HepG2 (cell line): ENCODE measurements around the gene CCDC142. TPM values are rescaled to one million over a fixed set of nuclear protein-coding genes. Genes with fewer than 3 reads are reported as not detected.

Source experiments
- AHR ChIP-seq: IDR thresholded peaks from 2 replicates; pipeline ENCODE4 v1.6.1; 2018; ENCODE audit warnings: missing genetic modification reagents, missing compliant biosample characterization
- ARNT2 ChIP-seq: sonication (generic); formaldehyde crosslinking; IDR thresholded peaks from 2 replicates; pipeline ENCODE4 v1.8.0; 2022; ENCODE audit warnings: mild to moderate bottlenecking, low read depth, missing genetic modification reagents, moderate library complexity
- FOXC1 ChIP-seq: sonication (generic); formaldehyde crosslinking; IDR thresholded peaks from 2 replicates; pipeline ENCODE4 v1.8.0; 2022; ENCODE audit warnings: mild to moderate bottlenecking, missing genetic modification reagents, borderline replicate concordance
- GABPA ChIP-seq, 2 experiments: IDR thresholded peaks; 2 replicates each; pipeline ENCODE4 v1.6.1; 2011 to 2016; ENCODE audit warnings: low read depth in 2 of 2, low read length in 1 of 2, missing biosample characterization in 1 of 2, missing genetic modification characterization in 1 of 2
- KMT2A ChIP-seq: sonication (generic); formaldehyde crosslinking; IDR thresholded peaks from 2 replicates; pipeline ENCODE4 v1.4.0; 2020; ENCODE audit warnings: missing genetic modification reagents
- MBNL3 ChIP-seq: fragments of 250-450 bp; sonication (Bioruptor Pico); conservative IDR thresholded peaks from 2 replicates; pipeline ENCODE4 v1.8.0; 2022; ENCODE audit warnings: mild to moderate bottlenecking, inconsistent platforms
- PAF1 ChIP-seq: IDR thresholded peaks from 2 replicates; pipeline ENCODE4 v1.6.1; 2016; ENCODE audit warnings: missing genetic modification reagents, missing compliant biosample characterization
- SOX5 ChIP-seq: IDR thresholded peaks from 2 replicates; pipeline ENCODE4 v1.6.1; 2016; ENCODE audit warnings: borderline replicate concordance
- ZBTB1 ChIP-seq: sonication (generic); formaldehyde crosslinking; IDR thresholded peaks from 2 replicates; pipeline ENCODE4 v1.4.0; 2020; ENCODE audit warnings: missing genetic modification reagents, borderline replicate concordance
- ZNF12 ChIP-seq: sonication (generic); formaldehyde crosslinking; IDR thresholded peaks from 2 replicates; pipeline ENCODE4 v1.5.0; 2020; ENCODE audit warnings: missing genetic modification reagents
- ZNF205 ChIP-seq: IDR thresholded peaks from 2 replicates; pipeline ENCODE4 v1.6.1; 2018; ENCODE audit warnings: missing biosample characterization, missing genetic modification reagents
- ZNF550 ChIP-seq: sonication (generic); formaldehyde crosslinking; IDR thresholded peaks from 2 replicates; pipeline ENCODE4 v1.4.0; 2020; ENCODE audit warnings: mild to moderate bottlenecking, missing genetic modification reagents, borderline replicate concordance
- ZNF607 ChIP-seq: sonication (generic); formaldehyde crosslinking; IDR thresholded peaks from 2 replicates; pipeline ENCODE4 v1.5.1; 2020; ENCODE audit warnings: missing genetic modification reagents, mild to moderate bottlenecking, borderline replicate concordance
- polyA plus RNA-seq, 8 experiments: library from polyadenylated mRNA; depleted of rRNA in 3 of 8; stranded (reverse) in 7 of 8; unstranded in 1 of 8; fragments of >200 nt; fragmentation: Illumina TruSeq in 4 of 8; extraction: Trizol in 4 of 8; gene quantifications; 2 replicates each; pipeline versions ENCODE4 v1.2.1 to v1.2.3, GENCODE V29; 2011 to 2016; ENCODE audit warnings: low read depth in 4 of 8, missing spikeins in 1 of 8, mixed read lengths in 1 of 8; ENCODE audit not compliant: insufficient read depth in 1 of 8
- total RNA-seq, 5 experiments: library from RNA; depleted of rRNA; stranded (reverse); fragments of >200 nt; fragmentation: Illumina TruSeq; extraction: Trizol; gene quantifications; 2 replicates each; pipeline ENCODE4 v1.2.3, GENCODE V29; 2016; ENCODE audit warnings: low read depth in 1 of 5
- TF ChIP-seq, protein P1 (sequence below), 2 experiments: sonication (generic) in 1 of 2; formaldehyde crosslinking in 1 of 2; IDR thresholded peaks; 2 replicates each; pipeline versions ENCODE4 v1.6.1 to v1.9.0; 2014 to 2022; ENCODE audit warnings: antibody characterized with exemption in 1 of 2, borderline replicate concordance in 1 of 2, inconsistent platforms in 1 of 2, low read depth in 1 of 2, missing genetic modification reagents in 1 of 2
- TF ChIP-seq, protein P2 (sequence below): sonication (generic); formaldehyde crosslinking; IDR thresholded peaks from 2 replicates; pipeline ENCODE4 v1.5.1; 2020; ENCODE audit warnings: missing genetic modification reagents, mild to moderate bottlenecking, borderline replicate concordance
- TF ChIP-seq, protein P3 (sequence below): sonication (generic); formaldehyde crosslinking; IDR thresholded peaks from 2 replicates; pipeline ENCODE4 v1.5.0; 2020; ENCODE audit warnings: mild to moderate bottlenecking, missing genetic modification reagents, borderline replicate concordance

The CCDC142 gene
- total and polyA plus RNA-seq, 2 of the 13 experiments (the other 11 are each of a cell fraction or from before 2014, with no cell fraction given) = 14.7 to 30.4 TPM

DNA sequence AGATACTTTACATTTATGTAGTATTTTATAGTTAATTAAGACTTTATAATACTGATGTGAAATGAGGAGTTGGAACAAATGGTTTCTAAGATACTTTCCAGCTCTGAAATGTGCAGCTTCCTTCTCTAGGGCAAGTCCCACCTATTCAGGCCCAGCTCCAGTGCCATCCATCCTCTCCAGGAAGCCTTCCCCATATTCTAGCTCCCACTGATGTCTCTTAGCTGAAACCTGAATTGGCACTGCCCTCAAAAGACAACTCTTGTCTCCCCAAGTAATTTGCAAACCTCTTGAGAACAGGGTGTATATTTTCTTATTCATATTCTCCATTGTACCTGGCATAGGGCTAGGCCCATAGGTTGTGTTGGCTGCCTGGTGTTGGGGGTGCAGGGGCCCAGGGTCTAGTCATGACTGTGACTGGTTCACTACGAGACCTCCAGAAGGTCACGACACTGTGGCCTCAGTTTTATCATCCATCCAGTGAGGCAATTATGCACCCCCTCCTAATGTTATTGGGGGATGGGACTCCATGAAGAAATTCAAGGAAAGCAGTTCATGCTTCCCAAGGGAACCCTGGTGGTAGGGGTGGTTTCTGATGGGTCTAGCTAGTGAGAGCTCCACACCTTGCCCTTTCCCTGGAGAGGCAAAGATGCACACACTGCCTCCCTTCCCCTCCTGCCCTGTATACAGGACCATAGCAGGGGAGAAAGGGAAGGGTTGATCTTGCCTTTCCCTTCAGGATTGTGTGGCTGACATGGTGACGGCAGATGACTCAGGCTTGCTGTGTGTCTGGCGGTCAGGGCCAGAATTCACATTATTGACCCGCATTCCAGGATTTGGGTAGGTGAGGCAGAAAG, 58.4 kb downstream of the CCDC142 start (continued):
- TF ChIP-seq, protein P1, sequence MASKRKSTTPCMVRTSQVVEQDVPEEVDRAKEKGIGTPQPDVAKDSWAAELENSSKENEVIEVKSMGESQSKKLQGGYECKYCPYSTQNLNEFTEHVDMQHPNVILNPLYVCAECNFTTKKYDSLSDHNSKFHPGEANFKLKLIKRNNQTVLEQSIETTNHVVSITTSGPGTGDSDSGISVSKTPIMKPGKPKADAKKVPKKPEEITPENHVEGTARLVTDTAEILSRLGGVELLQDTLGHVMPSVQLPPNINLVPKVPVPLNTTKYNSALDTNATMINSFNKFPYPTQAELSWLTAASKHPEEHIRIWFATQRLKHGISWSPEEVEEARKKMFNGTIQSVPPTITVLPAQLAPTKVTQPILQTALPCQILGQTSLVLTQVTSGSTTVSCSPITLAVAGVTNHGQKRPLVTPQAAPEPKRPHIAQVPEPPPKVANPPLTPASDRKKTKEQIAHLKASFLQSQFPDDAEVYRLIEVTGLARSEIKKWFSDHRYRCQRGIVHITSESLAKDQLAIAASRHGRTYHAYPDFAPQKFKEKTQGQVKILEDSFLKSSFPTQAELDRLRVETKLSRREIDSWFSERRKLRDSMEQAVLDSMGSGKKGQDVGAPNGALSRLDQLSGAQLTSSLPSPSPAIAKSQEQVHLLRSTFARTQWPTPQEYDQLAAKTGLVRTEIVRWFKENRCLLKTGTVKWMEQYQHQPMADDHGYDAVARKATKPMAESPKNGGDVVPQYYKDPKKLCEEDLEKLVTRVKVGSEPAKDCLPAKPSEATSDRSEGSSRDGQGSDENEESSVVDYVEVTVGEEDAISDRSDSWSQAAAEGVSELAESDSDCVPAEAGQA (IDR thresholded peaks at IDR 0.05; ENCODE audit: low read depth) = no peak
- TF ChIP-seq, protein P1 (CRISPR knock-in tag; IDR thresholded peaks at IDR 0.05; ENCODE audit: borderline replicate concordance) = no peak
- TF ChIP-seq FOXC1 (CRISPR knock-in tag) = no peak
- TF ChIP-seq ZNF12 (CRISPR knock-in tag) = no peak
- TF ChIP-seq GABPA (IDR thresholded peaks at IDR 0.05; ENCODE audit: low read depth, low read length) = no peak
- 0 out of 2 replicates have a peak, but pooled peaks have one; percentile 9 for TF ChIP-seq GABPA (CRISPR knock-in tag; IDR thresholded peaks at IDR 0.05; ENCODE audit: low read depth)
- no peak for TF ChIP-seq MBNL3 (CRISPR knock-in tag)
- peak; percentile 79; the same call in 1 of the 2 replicates for TF ChIP-seq ZNF607 (CRISPR knock-in tag)
- TF ChIP-seq SOX5 (CRISPR knock-in tag) = no peak
- no peak for TF ChIP-seq ARNT2
- 0 out of 2 replicates have a peak, but pooled peaks have one; percentile 9 for TF ChIP-seq ZNF550 (CRISPR knock-in tag)
- TF ChIP-seq ZNF205 (CRISPR knock-in tag) = peak; percentile 64; the same call in 1 of the 2 replicates
- no peak for TF ChIP-seq ZBTB1 (CRISPR knock-in tag)
- 0 out of 2 replicates have a peak, but pooled peaks have one; percentile 46 for TF ChIP-seq KMT2A (CRISPR knock-in tag)
- no peak for TF ChIP-seq AHR (CRISPR knock-in tag)
- TF ChIP-seq, protein P2, sequence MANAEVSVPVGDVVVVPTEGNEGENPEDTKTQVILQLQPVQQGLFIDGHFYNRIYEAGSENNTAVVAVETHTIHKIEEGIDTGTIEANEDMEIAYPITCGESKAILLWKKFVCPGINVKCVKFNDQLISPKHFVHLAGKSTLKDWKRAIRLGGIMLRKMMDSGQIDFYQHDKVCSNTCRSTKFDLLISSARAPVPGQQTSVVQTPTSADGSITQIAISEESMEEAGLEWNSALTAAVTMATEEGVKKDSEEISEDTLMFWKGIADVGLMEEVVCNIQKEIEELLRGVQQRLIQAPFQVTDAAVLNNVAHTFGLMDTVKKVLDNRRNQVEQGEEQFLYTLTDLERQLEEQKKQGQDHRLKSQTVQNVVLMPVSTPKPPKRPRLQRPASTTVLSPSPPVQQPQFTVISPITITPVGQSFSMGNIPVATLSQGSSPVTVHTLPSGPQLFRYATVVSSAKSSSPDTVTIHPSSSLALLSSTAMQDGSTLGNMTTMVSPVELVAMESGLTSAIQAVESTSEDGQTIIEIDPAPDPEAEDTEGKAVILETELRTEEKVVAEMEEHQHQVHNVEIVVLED (CRISPR knock-in tag) = no peak
- TF ChIP-seq, protein P3, sequence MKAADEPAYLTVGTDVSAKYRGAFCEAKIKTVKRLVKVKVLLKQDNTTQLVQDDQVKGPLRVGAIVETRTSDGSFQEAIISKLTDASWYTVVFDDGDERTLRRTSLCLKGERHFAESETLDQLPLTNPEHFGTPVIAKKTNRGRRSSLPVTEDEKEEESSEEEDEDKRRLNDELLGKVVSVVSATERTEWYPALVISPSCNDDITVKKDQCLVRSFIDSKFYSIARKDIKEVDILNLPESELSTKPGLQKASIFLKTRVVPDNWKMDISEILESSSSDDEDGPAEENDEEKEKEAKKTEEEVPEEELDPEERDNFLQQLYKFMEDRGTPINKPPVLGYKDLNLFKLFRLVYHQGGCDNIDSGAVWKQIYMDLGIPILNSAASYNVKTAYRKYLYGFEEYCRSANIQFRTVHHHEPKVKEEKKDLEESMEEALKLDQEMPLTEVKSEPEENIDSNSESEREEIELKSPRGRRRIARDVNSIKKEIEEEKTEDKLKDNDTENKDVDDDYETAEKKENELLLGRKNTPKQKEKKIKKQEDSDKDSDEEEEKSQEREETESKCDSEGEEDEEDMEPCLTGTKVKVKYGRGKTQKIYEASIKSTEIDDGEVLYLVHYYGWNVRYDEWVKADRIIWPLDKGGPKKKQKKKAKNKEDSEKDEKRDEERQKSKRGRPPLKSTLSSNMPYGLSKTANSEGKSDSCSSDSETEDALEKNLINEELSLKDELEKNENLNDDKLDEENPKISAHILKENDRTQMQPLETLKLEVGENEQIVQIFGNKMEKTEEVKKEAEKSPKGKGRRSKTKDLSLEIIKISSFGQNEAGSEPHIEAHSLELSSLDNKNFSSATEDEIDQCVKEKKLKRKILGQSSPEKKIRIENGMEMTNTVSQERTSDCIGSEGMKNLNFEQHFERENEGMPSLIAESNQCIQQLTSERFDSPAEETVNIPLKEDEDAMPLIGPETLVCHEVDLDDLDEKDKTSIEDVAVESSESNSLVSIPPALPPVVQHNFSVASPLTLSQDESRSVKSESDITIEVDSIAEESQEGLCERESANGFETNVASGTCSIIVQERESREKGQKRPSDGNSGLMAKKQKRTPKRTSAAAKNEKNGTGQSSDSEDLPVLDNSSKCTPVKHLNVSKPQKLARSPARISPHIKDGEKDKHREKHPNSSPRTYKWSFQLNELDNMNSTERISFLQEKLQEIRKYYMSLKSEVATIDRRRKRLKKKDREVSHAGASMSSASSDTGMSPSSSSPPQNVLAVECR (CRISPR knock-in tag) = peak; percentile 49
- TF ChIP-seq PAF1 (CRISPR knock-in tag) = peak; percentile 86
